Tibial nerve (tissue), 4 donors: ENCODE data around the gene QRFPR. TPM values are rescaled to one million over a fixed set of nuclear protein-coding genes. Genes with fewer than 3 reads are reported as not detected.

Experiments used
- DNase-seq, 2 donors: peaks; one replicate each; pipeline ENCODE4 v3.0.0-alpha.2; 2019; ENCODE audit warnings: low spot score in 2 of 2
- H3K27ac ChIP-seq, 4 donors: fragments of 200-600 bp; sonication (generic) in 3 of 4; one replicate each; pipeline ENCODE4 v1.5.1; 2017 to 2019; ENCODE audit warnings: mild to moderate bottlenecking in 1 of 4
- H3K27me3 ChIP-seq, 2 donors: fragments of 200-600 bp; sonication (generic) in 1 of 2; one replicate each; pipeline versions ENCODE4 v1.5.1 to v1.6.0; 2017 to 2019
- H3K36me3 ChIP-seq, 3 donors: fragments of 200-600 bp; sonication (generic); one replicate each; pipeline ENCODE4 v1.5.1; 2018 to 2019
- H3K4me1 ChIP-seq, 4 donors: fragments of 200-600 bp; sonication (generic) in 3 of 4; one replicate each; pipeline ENCODE4 v1.5.1; 2017 to 2019
- H3K4me3 ChIP-seq, 4 donors: fragments of 200-600 bp; sonication (generic) in 3 of 4; one replicate each; pipeline ENCODE4 v1.5.1; 2017 to 2019; ENCODE audit warnings: mild to moderate bottlenecking in 1 of 4, moderate library complexity in 1 of 4
- H3K9me3 ChIP-seq, 4 donors: fragments of 200-600 bp; sonication (generic) in 3 of 4; one replicate each; pipeline ENCODE4 v1.5.1; 2017 to 2019
- CTCF ChIP-seq, 5 experiments: fragments of 200-600 bp in 3 of 5; fragments of 450-650 bp in 2 of 5; sonication (generic) in 3 of 5; IDR thresholded peaks; one replicate each; pipeline ENCODE4 v1.5.1; 2016 to 2019; ENCODE audit warnings: antibody characterized with exemption in 5 of 5, mild to moderate bottlenecking in 3 of 5, moderate library complexity in 2 of 5
- EP300 ChIP-seq, 2 donors: sonication (generic); formaldehyde crosslinking; IDR thresholded peaks; one replicate each; pipeline ENCODE4 v1.6.1; 2017; ENCODE audit warnings: antibody characterized with exemption in 2 of 2, mild to moderate bottlenecking in 1 of 2
- POLR2A ChIP-seq, 2 donors: fragments of 450-650 bp; IDR thresholded peaks; one replicate each; pipeline ENCODE4 v1.6.1; 2017; ENCODE audit warnings: antibody characterized with exemption in 2 of 2, mild to moderate bottlenecking in 2 of 2, moderate library complexity in 2 of 2
- WGBS, 2 donors: methylation state at CpG; one replicate each; pipeline ENCODE4 v1.1.5; 2018; 5-methylcytosine and 5-hydroxymethylcytosine counted together
- small RNA-seq: library from RNA; depleted of rRNA; stranded (forward); fragments of <200 nt; gene quantifications from one replicate; pipeline ENCODE3, GENCODE V24; 2016
- total RNA-seq, 4 donors: library from RNA; depleted of rRNA; stranded (reverse); fragments of >200 nt; gene quantifications; one replicate each; pipeline ENCODE4 v1.1.0, GENCODE V29; 2016

QRFPR gene
- total RNA-seq, 4 donors from 2014 or later: not detected

GRCh38 chr4:121278811-121279368, 101.9 kb downstream of the QRFPR start:
- TF ChIP-seq POLR2A (IDR thresholded peaks at IDR 0.05) (no peak), EP300 (IDR thresholded peaks at IDR 0.05) (no peak), CTCF (IDR thresholded peaks at IDR 0.05) (no peak)
- no peak overlapping the region for H3K27ac ChIP-seq
- H3K9me3 ChIP-seq: peaks cover 0 to 7% (median 0%) of the 10 kb centered on the region in 4 donors
- DNase-seq: no peak
- no peaks in the 10 kb centered on the region for H3K4me1 ChIP-seq
- H3K4me3 ChIP-seq: no peak overlapping the region
- no peaks in the 10 kb centered on the region for H3K27me3 ChIP-seq
- no peaks in the 10 kb centered on the region for H3K36me3 ChIP-seq
- 52 to 57% methylated on average over 4 of the region's 4 CpGs for WGBS, 2 donors

Small RNA genes within 50 kb of the gene (small RNA-seq; reads per million reads assigned to genes)
- gene RF00019: not detected

Other genes starting within 250 kb of the QRFPR start
- gene TNIP3, start 216.7 kb downstream of the QRFPR start, total RNA-seq: under 1 TPM in 1 of 4 donors, not detected in 3; 0.44 TPM